Tibial nerve (tissue), 4 donors: Measurements from ENCODE around the gene TRPC6.

Experiments used
- EP300 ChIP-seq, 2 donors: sonication (generic); formaldehyde crosslinking; IDR thresholded peaks; one replicate each; pipeline ENCODE4 v1.6.1; 2017; ENCODE audit warnings: antibody characterized with exemption in 2 of 2, mild to moderate bottlenecking in 1 of 2
- POLR2A ChIP-seq, 2 donors: fragments of 450-650 bp; IDR thresholded peaks; one replicate each; pipeline ENCODE4 v1.6.1; 2017; ENCODE audit warnings: antibody characterized with exemption in 2 of 2, mild to moderate bottlenecking in 2 of 2, moderate library complexity in 2 of 2
- TF ChIP-seq, protein P1 (sequence below), 5 experiments: fragments of 200-600 bp in 3 of 5; fragments of 450-650 bp in 2 of 5; sonication (generic) in 3 of 5; IDR thresholded peaks; one replicate each; pipeline ENCODE4 v1.5.1; 2016 to 2019; ENCODE audit warnings: antibody characterized with exemption in 5 of 5, mild to moderate bottlenecking in 3 of 5, moderate library complexity in 2 of 5

DNA sequence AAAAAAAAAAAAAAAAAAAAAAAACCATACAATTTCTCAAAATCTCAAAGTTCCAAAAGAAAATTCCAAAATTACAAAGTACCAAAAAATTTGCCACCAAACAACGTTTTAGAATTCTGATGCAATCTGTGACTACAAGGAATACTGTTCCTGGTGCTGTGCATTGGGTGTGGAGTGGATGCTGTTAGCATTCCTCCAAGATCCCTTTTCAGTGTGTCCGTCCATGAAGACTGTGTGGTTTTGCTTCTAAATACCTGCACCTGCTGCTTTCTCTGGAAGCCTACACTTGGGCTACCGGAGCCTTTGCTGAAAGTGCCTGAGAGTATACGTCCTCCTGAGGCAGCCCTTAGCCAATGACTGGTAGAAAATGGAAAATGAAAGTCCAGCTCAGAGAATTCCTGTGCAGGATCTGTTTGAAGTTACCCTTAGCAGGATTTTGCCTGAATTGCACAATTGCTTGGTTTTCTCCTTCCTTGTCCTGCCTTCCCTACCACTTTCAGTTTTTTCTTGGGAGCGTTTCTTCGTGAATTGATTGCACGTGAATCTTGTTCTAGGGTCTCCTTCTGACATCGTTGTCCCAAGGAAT, 140.8 kb downstream of the TRPC6 start:
- TF ChIP-seq POLR2A (IDR thresholded peaks at IDR 0.05) (no peak), EP300 (IDR thresholded peaks at IDR 0.05) (no peak)
- TF ChIP-seq, protein P1, sequence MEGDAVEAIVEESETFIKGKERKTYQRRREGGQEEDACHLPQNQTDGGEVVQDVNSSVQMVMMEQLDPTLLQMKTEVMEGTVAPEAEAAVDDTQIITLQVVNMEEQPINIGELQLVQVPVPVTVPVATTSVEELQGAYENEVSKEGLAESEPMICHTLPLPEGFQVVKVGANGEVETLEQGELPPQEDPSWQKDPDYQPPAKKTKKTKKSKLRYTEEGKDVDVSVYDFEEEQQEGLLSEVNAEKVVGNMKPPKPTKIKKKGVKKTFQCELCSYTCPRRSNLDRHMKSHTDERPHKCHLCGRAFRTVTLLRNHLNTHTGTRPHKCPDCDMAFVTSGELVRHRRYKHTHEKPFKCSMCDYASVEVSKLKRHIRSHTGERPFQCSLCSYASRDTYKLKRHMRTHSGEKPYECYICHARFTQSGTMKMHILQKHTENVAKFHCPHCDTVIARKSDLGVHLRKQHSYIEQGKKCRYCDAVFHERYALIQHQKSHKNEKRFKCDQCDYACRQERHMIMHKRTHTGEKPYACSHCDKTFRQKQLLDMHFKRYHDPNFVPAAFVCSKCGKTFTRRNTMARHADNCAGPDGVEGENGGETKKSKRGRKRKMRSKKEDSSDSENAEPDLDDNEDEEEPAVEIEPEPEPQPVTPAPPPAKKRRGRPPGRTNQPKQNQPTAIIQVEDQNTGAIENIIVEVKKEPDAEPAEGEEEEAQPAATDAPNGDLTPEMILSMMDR (IDR thresholded peaks at IDR 0.05): no peak
